ENCODE measurements around the gene CR1. TPM values are rescaled to one million over a fixed set of nuclear protein-coding genes. Genes with fewer than 3 reads are reported as not detected.

CR1 gene
- total RNA-seq, 1 experiment from 2014 or later = 0.07 TPM

DNA sequence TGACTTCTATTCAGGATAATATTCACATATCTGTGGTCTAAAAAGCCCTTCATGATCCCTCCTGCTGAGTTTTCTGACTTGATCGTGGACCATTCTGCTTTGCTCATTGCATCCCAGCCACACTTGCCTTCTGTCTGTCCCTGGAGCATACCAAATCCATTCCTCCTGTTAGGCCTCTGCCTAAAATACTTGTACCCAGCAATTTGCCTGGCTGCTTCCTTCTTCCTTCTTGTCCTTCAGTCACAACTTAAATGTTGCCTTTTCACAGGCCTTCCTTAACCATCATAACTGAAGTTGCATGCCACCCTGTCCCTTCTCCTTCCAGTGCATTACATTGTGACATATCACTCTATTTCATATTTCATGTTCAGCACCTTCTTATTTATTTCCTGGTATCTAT, 37.5 kb upstream of the CR1 start:
- Histone ChIP-seq H3K9me2 (ENCODE audit: insufficient read depth) (0 out of 2 replicates have a peak, but pooled peaks cover 5% of the 10 kb centered on the region), H3K36me3 (ENCODE audit: control insufficient read depth in 1 of 2, insufficient read depth in 2 of 2, low read length in 2 of 2) (no peaks in the 10 kb centered on the region), H3K4me2 (ENCODE audit: low read length) (no peak overlapping the region), H3K4me1 (ENCODE audit: control insufficient read depth in 1 of 2, insufficient read depth in 2 of 2, low read length in 2 of 2) (peaks cover 6 to 18% of the 10 kb centered on the region in 2 experiments; a peak in 3 of 4 replicates), H3K27ac (ENCODE audit: low read depth, low read length) (no peak overlapping the region), H3K4me3 (replicated peaks in 1 of 2; ENCODE audit: low read depth in 1 of 2, low read length in 2 of 2) (no peak overlapping the region), H3K9ac (ENCODE audit: low read length) (no peak overlapping the region), H3K27me3 (ENCODE audit: insufficient read depth, low read length) (no peaks in the 10 kb centered on the region), H3K79me2 (ENCODE audit: insufficient read depth, low read length) (no peaks in the 10 kb centered on the region), H3K9me3 (ENCODE audit: control insufficient read depth in 1 of 2, insufficient read depth in 1 of 2, low read depth in 1 of 2, low read length in 2 of 2) (no peaks in the 10 kb centered on the region), H4K20me1 (ENCODE audit: insufficient read depth) (no peaks in the 10 kb centered on the region), H2AFZ (ENCODE audit: low read depth, low read length, poor library complexity, severe bottlenecking) (no peak overlapping the region)
- TF ChIP-seq ZFX (IDR thresholded peaks at IDR 0.05) (no peak), SIN3A (IDR thresholded peaks at IDR 0.05; ENCODE audit: low read depth) (no peak), CEBPB (IDR thresholded peaks at IDR 0.05; ENCODE audit: low read depth) (no peak), RAD21 (IDR thresholded peaks at IDR 0.05; ENCODE audit: low read depth) (no peak), TCF7L2 (IDR thresholded peaks at IDR 0.05; ENCODE audit: borderline replicate concordance, extremely low read depth, insufficient read depth, insufficient read length) (no peak), POLR2A (IDR thresholded peaks at IDR 0.05; ENCODE audit: borderline replicate concordance, extremely low read depth, insufficient read depth, insufficient read length) (no peak), YY1 (IDR thresholded peaks at IDR 0.05; ENCODE audit: extremely low read depth, insufficient replicate concordance, low read depth, low read length) (no peak), ZBTB33 (IDR thresholded peaks at IDR 0.05; ENCODE audit: extremely low read depth, insufficient replicate concordance, low read length) (no peak), EZH2 (IDR thresholded peaks at IDR 0.05) (no peak), SRF (IDR thresholded peaks at IDR 0.05; ENCODE audit: low read depth) (no peak)
- TF ChIP-seq, protein P1, sequence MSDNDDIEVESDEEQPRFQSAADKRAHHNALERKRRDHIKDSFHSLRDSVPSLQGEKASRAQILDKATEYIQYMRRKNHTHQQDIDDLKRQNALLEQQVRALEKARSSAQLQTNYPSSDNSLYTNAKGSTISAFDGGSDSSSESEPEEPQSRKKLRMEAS (IDR thresholded peaks at IDR 0.05) = no peak
- TF ChIP-seq, protein P2, sequence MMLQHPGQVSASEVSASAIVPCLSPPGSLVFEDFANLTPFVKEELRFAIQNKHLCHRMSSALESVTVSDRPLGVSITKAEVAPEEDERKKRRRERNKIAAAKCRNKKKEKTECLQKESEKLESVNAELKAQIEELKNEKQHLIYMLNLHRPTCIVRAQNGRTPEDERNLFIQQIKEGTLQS (IDR thresholded peaks at IDR 0.05) = no peak
- CTCF ChIA-PET = no interaction called here
- POLR2A ChIA-PET = no interaction called here
- DNase-seq (ENCODE audit: low read depth, low spot score) (no peak), ATAC-seq (no peak)
- intact Hi-C loops (cut with micrococcal nuclease) = no loop called here
- RAD21 ChIA-PET (ENCODE audit: low non-redundant PET in 1 of 2, low total read pairs in 2 of 2, uncharacterized antibody in 2 of 2, unreplicated experiment in 2 of 2) = no interaction called here
- BruUV-seq (replicated peaks) = no TSS peak

Data from HCT116 (cell line).